GM18502 (cell line): ENCODE measurements around the gene SLX9.

Source experiments
- ATAC-seq: cut with Tn5 transposase; IDR thresholded peaks from one replicate; pipeline ENCODE4 v1.9.1; 2021; ENCODE audit warnings: mild to moderate bottlenecking; ENCODE audit not compliant: unreplicated experiment, poor library complexity

The SLX9 gene

DNA sequence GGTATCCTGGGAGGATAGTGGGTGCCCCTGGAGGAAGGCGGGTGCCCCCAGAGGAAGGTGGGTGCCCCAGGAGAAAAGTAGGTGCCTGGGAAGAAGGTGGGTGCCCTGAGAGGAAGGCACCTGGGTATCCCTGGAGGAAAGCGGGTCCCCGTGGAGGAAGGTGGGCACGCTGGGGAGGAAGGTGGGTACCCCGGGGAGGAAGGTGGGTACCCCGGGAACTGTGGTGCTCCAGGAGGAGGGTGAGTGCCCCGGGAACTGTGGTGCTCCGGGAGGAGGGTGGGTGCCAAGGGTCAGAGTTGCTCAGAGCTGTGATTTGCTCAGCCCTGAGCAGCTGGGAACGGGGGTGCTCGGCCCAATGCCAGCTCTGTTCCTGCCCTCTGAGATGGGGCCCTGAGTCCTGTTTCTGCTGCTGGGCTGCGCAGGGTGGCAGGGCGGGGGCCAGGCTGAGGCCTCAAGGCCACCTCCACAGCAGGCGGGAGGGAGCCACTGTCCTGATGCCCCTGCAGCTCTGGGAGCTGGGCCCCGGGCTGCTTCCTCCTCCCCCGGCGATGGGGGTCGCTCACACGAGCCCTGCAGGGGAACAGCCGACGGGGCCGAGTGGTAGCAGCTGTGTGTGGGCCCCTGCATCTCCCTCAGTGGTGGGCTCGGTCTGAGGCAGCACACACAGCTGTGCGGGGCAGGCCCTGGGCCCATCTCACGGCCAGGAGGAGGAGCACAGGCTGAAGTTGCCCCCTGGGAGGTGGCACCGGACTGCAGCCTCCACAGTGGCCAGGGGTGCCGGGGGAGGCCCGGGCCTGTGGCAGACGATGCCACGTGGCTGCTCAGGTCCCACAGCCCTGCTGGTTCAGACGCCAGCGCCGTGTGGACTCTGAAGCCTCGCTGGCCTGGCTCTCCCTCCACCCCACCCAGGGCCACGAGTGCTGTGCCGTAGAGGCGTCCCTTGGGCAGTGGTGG lies 57.4 kb downstream of the SLX9 start:
- no peak for ATAC-seq

DNA sequence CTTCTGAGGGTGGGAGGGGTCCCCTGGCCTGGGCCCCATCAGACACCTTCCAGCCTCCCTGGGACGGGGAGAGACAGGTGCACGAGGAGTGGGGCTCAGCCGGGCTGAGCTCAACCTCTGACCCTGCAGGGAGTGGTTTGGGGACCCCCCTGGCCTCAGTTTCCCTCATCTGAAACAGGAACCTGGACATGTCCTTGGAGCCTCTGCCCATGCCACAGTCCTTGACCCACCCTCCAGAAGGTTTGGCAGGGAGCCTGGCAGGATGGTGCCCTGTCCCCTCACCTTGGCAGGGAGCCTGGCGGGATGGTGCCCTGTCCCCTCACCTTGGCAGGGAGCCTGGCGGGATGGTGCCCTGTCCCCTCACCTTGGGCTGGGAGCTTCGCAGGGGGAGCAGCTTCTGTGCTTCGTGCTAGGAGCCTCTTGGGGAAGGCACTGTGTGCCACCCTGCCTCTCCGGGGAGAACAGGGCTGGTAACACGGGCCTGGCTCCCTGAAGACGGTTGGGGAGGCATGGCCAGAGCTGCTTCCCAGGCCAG lies 58.3 kb downstream of the SLX9 start:
- no peak for ATAC-seq

DNA sequence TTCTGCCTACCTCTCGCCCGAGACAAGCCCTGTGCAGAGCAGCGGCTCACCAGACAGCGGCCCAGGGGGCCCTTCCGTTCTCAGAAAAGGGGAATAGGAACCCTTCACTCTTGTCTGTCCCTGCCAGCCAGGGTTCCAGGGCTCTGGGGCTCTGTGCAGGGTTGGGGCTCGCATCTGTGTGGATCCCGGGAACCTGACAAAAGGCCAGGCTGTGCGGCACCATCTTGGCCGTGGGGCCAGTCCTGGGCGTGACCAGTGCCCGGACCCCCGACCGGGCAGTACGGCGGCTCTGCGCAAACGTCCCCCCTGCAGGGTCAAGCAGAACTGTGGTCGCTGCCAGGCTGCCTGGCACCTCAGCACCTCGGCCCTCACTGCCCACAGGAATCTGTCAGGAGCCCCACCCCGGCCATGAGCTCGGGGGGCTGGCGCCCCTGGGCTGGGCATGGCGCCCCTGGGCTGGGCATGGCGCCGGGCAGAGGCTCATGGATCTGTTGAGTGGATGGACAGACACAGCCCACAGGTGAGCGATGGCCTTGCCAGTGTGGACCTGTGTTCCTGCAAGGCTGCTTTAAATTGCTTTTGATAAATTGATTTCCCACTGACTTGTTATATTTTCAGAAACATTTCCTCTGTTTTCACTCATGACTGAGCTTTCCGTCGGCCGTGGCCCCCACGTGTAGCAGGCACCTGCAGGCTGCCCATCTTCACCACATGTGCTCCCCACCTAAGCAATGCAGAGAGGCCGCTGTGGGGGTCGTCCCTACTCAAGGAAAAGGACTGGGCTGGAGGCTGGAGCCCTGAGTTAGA lies 59.0 kb downstream of the SLX9 start:
- no peak for ATAC-seq

DNA sequence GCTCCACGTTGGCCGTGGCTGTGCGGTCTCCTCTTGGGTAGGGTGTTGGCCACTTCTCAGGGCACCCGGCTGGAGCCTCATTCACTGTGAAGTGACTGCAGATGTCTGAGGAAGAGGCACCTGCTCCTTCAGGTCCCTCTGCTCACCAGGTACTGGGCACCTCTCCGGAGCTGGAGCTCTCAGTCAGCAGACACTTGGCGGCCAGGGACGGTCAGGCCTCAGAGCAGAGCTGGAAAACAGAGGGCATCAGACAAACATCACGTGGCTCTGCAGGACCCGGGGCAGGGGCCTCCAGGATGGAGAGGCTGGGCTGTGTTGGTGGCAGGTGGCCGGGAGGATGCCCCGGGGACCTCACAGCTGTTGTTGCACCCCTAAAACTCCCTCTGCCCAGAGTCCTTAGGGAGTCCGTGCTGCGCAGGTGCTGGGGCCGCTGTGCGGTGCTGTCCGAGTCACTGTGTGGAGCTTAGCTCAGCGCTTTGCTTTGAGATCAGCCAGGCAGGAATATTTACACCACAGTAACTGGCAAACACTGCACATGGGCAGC lies 59.7 kb downstream of the SLX9 start:
- ATAC-seq: no peak

DNA sequence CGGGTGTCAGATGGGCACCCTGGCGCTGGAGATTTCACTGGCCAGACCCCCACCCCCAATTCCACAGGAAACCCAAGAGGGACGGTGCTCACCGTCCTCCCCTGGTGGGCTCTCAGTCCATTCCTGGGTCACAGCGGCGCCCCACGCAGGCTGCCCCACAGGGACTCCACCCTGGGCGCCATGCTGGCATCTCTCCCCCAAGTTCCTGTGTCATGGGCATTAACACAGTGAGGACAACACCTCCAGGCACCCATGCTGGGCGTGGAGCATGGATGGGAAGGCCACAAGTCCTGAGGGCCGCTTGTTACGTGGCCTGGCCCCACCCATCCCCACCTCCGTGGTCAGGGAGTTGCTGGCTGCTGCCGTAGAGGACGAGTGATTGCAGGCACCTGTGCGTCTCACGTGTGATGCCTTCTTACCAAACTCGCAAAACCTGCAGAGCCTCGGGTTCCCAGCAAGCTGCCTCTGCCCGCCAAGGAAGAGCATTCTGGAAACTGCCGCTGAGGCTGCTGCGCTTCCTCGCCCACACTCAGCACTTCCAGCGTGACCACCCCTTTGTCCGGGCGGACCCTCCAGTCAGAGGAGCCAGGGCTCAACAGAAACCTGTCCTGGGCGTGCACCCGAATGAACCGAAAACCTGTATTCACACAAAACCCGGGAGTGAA lies 60.3 kb downstream of the SLX9 start:
- ATAC-seq: no peak

DNA sequence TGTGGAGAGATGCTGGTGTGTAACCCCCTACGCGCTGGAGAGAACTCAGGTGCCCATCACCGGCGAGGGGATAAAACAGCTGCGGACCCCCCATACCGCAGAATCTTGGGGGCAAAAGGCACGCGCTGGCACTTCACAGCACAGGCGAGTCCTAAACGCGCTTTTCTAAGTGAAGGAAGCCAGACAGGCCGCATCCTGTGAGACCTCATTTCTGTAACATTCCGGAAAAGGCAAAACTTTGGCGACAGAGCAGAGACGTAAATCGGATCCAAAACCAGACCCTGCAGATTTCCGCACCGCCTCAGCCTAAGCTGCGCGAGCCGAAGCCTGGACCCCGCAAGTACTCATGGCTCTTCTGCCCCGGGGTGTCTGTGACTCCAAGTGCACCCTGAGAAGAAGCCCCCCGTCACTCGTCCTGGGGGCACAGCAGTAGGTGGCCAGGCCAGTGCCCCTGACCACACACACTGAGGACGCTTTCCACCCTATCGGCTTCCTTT lies 60.9 kb downstream of the SLX9 start:
- no peak for ATAC-seq

DNA sequence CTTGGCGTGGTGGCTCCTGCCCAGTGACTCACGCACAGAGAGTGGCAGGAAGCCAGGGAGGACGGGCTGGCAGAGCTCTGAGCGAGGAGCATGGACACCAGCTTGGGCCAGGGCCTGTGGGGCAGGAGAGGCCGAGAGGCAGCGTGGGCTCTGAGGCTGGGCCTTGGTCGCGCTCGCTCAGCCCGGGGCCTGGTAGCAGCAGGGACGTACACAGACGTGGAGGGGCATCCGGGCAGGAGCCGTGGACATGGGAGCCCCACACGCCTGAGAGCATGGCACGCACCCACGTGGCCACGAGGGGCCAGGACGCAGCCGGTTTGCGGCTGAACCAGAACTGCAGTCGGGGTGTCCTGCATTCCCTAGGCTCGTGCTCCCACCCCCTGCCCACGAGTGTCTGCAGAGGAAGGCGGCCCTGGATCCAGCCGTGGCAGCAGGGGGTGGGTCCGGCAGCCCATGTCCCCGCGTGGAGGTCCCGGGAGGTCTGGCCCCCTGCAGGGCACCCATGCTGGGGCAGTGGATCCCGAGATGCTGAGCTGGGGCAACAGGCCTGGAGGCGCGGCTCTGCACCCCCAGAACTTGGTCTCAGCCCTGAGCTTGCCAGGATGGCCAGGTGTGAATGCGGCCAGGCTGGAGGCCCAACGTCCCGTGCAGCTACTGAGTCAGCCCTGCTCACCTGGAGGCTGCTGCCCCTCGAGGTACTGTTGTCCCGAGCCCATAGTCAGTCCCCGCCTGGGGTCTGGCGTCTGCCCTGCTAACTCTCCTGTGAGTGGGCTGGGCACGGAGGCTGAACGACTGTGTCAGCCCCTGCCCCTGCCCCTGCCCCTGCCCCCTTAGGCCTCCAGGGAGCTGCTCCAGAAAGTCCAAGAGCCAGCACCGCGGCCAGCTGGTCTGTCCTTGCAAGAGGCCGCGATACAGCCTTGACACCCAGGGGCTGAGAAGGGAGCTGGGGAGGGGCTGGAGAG lies 61.6 kb downstream of the SLX9 start:
- no peak for ATAC-seq

DNA sequence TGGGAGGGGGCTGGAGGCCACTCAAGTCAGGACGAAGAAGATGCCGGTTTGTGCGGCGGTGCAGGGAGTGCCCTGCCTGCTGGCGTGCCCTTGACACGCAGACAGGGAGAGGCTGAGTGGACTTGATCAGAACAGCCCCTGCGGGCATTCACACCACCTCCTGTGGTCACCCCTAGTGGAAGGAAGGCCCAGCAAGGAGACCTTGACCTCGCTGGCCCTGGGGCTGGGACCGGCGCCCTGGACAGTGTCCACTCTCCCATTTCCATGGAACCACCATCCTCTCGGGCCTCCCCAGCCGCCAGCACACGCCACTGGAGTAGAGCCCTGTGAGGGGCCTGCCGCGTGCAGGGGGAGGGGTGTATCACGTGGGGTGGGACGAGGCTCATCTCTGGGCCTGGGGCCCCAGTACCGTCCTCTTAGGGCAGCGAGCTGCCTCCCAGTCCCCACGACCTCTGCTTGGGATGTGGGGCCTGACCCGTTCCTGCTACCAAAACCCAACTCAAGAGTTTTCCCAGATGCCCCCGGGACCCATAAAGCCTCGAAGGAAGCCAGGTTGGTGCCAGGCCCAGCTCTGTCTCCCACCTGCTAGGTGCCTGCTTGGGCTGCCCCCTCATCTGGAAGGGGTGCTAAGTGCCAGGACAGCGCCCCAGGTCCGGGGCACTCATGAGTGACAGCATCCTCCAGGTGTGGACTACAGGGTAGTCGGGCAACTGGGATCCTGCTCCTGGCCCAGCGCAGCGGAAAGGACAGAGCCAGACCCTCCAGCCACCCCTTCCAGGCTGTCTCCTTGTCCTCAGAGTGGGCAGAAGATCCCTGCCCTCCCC lies 62.8 kb downstream of the SLX9 start:
- ATAC-seq: no peak

DNA sequence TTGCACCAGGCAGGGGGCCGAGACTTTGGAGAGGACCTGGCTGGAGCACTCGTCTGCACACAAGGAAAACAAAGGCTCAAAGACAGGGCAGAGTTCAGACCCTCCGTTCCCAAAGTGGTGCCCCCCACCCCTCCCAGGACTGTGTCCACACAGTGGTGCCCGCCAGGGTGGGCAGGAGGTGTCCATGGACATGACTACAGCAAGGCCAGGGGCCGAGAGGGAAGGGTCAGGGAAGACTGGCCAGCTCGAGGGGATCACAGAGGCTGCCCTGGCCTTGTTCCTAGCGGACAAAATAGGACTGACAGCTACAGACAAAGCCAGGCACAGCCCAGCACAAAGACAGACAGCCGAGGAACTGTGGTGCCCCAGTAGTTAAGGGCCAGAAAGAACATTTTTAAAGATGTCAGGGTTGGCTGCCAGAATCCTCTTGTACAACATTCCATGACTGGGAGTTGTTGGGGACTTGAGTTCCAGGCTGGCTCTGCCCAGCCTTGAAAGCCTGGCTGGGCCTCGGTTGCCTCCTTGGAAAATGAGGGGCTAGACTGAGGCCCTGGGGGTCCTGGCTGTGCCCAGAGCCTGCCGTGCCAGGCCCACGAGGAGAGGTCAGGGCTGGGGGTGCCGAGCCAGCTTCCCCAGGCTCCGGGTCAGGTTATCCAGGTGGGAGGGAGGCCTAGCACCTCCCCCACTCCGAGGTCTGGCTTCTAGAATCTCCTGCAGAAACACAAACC lies 63.7 kb downstream of the SLX9 start:
- ATAC-seq: no peak

DNA sequence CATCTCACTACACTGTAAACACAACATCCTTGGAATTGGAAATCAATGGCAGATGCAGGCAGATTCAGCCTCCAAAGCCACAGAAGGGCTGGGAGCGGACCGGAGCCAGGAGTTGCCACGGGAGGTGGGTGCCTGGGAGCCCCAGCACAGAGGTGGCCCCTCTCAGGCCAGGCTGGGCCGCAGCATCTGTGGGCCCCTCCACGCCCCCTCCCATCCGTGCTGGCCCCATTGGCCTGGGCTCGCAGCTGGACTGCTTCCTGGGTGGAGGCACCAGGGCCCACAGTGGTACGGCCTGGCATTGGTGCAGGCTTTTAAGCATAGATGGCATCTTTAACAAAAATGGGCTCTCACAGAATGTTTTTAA lies 64.2 kb downstream of the SLX9 start:
- no peak for ATAC-seq

DNA sequence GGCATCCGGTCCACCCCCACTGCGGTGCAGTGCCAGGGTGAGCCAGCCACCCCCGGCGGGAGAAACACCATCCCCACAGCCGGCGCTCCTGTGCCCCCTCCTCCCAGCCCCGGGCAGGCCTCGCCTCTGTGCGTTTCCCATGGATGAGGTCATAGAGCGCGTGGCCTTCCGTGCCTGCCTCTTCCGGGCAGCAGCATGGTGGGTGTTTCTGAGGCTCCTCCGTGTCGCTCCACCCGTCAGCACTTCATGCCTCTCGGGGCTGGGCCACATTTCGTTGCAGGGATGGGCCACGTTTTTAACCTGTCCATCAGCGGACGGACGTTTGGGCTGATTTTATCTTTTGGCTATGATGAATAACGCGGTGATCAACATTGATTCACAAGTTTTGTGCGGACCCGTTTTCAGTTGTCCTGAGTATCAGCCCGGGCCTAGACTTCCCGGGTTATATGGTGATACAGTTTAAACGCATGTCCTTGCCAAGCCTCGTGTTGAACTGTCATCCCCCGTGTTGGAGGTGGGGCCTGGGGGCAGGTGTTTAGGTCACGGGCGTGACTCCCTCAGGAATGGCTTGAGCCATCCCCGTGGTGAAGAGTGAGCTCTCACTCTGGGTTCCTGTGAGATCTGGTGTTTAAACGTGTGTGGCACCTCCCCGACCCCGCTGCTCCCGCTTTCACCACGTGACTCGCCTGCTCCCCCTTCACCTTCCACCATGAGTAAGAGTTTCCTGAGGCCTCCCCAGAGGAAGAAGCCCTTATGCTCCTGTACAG lies 64.8 kb downstream of the SLX9 start:
- no peak for ATAC-seq

DNA sequence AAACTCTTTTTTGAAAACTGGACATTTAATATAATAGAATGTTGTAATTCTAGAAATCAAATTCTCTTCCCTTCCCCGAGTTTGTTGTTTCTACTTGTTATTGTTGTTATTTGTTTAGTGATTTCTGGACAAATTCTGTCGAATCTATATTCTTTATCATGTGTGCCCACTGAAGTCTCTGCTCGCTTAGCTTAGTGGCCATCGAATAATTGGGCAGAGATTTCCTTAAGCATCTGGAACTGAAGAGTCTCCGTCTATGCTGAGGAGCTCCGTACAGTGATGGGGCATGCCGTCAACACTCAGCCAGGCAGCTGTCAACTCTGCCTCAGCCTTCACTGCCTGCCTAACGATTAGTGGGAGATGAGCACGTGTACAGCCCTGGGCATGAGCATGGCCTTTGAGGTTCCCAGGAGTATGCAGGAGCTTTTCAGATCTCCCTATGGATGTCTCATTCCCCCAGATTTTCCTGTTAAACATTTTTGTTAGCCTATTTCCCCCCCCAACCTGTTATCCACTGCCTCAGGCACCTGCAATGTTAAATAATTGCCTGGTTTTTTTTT lies 66.8 kb downstream of the SLX9 start:
- no peak for ATAC-seq

DNA sequence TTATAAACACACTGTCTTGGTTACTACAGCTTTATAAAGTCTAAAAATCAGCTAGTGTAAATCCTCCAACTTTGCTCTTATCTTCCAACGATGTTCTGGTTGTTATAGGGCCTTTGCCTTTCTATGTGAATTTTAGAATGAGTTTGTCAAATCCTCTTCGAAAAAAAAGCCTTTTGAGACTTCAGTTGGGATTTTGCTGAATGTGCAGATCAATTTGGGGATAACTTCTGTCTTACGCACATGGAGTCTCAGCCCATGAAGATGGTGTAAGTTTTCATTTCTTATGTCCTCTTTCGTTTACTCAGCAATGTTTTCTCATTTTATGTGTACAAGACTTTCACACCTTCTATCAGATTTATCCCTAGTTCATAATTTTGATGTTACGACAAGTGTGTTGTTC lies 69.8 kb downstream of the SLX9 start:
- ATAC-seq: no peak

DNA sequence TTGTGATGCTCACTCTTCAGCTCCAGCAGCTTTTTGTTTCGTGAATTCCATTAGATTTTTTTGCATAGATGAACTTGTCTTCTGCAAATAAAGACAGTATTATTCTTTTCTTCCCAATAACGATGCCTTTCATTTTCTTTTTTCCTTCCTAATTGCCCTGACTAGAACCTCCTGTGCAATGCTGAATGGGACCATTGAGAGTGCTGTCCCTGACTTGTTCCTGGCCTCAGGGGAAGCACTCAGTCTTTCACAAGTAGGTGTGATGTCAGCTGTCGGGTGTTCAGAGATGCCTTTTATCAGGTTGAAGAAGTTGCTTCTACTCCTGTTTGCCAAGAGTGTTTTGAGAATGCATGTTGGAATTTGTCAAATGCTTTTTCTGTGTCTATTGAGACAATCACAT lies 70.3 kb downstream of the SLX9 start:
- no peak for ATAC-seq

DNA sequence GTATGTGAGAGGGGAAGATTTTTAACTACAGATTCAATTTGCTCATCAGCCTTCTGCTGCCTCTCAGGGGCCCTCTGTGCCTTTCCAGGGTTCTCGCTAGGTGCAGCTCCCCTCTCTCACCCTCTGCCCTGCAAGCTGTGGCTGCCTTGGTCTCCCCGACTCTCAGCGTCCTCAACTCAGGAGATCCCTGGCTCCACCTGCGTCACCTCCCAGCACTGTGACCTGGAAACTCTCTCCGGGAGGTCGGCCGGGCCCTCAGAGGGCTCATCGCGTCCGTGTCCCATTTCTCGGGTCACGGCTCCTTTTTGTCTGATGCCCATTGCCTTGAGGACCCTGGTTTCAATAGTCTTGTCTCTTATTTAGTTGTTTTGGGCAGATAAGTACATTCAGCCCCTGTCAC lies 71.0 kb downstream of the SLX9 start:
- no peak for ATAC-seq

DNA sequence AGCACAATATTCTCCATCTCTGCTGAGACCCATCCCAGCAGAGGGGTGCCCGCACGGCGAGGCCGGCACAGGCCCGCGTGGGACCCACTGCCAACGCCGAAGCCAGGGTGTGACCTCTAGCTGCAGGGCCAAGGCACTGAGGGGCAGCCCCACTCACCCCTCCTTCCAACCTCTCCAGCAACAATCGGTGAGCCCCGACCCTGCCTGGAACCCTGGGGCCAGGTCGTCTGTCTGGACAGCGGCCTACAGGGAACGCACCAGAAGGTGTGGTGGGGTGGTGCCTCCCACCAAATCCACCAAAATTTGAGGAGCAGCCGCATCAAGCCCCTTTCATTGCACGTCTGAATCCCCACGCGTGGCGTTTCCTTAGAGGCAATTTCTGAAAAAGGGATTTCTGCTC lies 71.6 kb downstream of the SLX9 start:
- no peak for ATAC-seq
